Parathyroid adenoma (tissue), 2 donors: Measurements from ENCODE around the gene ITM2C.

Experiments used
- H2AFZ ChIP-seq: fragments of 300-600 bp; sonication (generic); one replicate; pipeline ENCODE4 v1.7.0; 2017; ENCODE audit warnings: antibody characterized with exemption, mild to moderate bottlenecking
- H3K27ac ChIP-seq: fragments of 300-600 bp; sonication (generic); one replicate; pipeline ENCODE4 v1.7.0; 2017
- H3K27me3 ChIP-seq: fragments of 300-600 bp; sonication (generic); one replicate; pipeline ENCODE4 v1.7.0; 2017; ENCODE audit warnings: low read length; ENCODE audit not compliant: control insufficient read depth, insufficient read depth
- H3K36me3 ChIP-seq: fragments of 300-600 bp; sonication (generic); one replicate; pipeline ENCODE4 v1.7.0; 2017; ENCODE audit warnings: low read length; ENCODE audit not compliant: control insufficient read depth, insufficient read depth
- H3K4me1 ChIP-seq: fragments of 300-600 bp; sonication (generic); one replicate; pipeline ENCODE4 v1.7.0; 2017; ENCODE audit warnings: control low read depth
- H3K4me2 ChIP-seq: fragments of 300-600 bp; sonication (generic); one replicate; pipeline ENCODE4 v1.7.0; 2017; ENCODE audit warnings: low read length
- H3K4me3 ChIP-seq: fragments of 300-600 bp; sonication (generic); one replicate; pipeline ENCODE4 v1.7.0; 2017; ENCODE audit warnings: low read depth, low read length
- H3K79me2 ChIP-seq: fragments of 300-600 bp; sonication (generic); one replicate; pipeline ENCODE4 v1.7.0; 2017; ENCODE audit warnings: control low read depth
- H3K9ac ChIP-seq: fragments of 300-600 bp; sonication (generic); one replicate; pipeline ENCODE4 v1.7.0; 2017; ENCODE audit warnings: mild to moderate bottlenecking
- H3K9me3 ChIP-seq: fragments of 300-600 bp; sonication (generic); one replicate; pipeline ENCODE4 v1.7.0; 2017; ENCODE audit warnings: low read length; ENCODE audit not compliant: control insufficient read depth
- TF ChIP-seq, protein P1 (sequence below): fragments of 300-600 bp; sonication (generic); IDR thresholded peaks from one replicate; pipeline ENCODE4 v1.7.0; 2017; ENCODE audit warnings: antibody characterized with exemption, mild to moderate bottlenecking
- donor health status: primary hyperparathyroidism.

The ITM2C gene

DNA sequence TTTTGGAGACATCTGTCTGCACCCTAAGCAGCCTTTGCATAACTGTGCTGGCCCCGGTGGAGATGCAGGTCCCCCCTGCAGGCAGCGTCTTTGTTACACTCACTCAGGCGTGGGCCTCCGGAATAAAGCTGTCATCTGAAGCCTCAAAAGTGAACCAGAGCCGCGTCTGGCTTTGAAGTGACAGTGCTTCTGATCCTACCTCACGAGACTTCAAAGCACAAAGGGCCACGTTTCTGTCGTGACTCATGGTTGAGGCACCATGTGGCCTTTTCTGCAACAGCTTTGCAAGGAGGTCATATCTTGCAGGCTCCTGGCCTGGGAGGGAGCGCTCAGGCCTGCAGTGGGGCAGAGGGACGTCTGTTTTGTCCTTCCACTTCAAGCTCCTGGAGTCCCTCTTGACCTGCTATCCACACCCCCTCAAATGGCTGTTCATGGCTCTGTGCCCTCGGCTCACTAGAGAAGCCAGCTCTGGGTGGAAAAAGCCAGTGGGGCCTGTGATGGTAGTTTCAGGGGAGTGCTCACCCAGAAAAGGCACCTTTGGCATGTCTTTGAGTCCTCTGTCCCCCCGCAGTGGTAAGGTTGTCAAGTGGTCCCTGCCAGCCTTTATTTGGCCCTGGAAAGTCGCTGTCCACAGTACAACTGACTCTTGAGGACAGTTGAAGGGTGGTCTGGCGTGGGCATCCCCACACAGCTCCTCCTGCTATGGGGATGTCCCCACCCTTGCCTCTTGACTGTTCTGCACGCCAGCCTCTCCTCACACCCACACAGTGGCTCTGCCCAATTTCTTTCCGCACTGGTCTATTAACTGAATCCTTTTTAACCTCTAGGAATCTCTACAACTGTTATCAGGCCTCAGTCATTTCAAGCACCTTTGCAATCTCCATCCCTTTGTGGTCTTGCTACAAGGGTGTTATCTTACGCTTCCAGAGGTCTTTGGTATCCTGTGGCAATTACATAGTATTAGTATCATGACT lies 41.0 kb downstream of the ITM2C start:
- H3K27me3 ChIP-seq: no peaks in the 10 kb centered on the region

DNA sequence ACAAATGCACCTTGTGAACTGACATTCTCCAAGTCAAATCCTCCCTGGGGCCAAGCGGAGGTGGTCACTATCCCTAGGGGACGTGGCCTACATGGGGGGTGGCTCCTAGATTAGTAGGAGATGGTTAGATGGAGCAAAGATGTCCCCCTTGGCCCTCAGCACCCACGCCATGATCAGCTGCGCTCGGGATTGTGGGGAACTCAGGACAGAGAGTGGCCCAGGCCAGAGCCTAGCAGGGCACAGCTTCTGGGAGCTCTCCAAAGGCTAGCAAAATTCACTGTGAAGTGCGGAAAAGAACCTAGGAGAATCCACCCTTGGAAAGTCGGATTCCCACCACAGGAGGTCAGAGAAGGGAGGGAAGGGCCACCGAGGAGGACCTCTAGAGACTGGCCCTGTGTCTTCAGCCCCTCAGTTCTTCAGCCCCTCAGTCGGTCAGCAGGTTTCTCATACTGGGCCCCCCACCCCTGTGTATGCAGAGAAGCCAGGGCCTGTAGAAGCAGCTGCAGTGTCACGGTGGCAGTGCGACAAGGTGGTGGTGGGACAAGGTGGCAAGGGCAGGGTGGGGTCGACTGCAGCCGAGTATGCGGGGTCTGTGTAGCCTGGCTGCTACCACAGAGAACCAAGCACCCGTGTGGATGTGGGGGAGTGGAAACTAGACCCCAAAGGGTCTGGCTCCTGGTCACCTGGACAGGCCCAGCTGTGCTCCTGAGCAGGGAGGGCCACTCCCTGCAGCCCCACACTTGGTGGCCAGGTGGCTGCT lies 41.9 kb downstream of the ITM2C start:
- Histone ChIP-seq H2AFZ (no peak overlapping the region), H3K4me3 (no peak overlapping the region), H3K27ac (no peak overlapping the region), H3K9ac (no peak overlapping the region), H3K79me2 (no peaks in the 10 kb centered on the region), H3K4me1 (no peaks in the 10 kb centered on the region), H3K9me3 (no peaks in the 10 kb centered on the region), H3K36me3 (no peaks in the 10 kb centered on the region), H3K4me2 (no peak overlapping the region), H3K27me3 (no peaks in the 10 kb centered on the region)
- TF ChIP-seq, protein P1, sequence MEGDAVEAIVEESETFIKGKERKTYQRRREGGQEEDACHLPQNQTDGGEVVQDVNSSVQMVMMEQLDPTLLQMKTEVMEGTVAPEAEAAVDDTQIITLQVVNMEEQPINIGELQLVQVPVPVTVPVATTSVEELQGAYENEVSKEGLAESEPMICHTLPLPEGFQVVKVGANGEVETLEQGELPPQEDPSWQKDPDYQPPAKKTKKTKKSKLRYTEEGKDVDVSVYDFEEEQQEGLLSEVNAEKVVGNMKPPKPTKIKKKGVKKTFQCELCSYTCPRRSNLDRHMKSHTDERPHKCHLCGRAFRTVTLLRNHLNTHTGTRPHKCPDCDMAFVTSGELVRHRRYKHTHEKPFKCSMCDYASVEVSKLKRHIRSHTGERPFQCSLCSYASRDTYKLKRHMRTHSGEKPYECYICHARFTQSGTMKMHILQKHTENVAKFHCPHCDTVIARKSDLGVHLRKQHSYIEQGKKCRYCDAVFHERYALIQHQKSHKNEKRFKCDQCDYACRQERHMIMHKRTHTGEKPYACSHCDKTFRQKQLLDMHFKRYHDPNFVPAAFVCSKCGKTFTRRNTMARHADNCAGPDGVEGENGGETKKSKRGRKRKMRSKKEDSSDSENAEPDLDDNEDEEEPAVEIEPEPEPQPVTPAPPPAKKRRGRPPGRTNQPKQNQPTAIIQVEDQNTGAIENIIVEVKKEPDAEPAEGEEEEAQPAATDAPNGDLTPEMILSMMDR: no peak

More for the DNA sequence above, 41.0 kb downstream of the ITM2C start:
- Histone ChIP-seq H3K36me3 (no peaks in the 10 kb centered on the region), H3K27ac (no peak overlapping the region), H3K9ac (no peak overlapping the region), H2AFZ (no peak overlapping the region), H3K9me3 (no peaks in the 10 kb centered on the region), H3K79me2 (no peaks in the 10 kb centered on the region), H3K4me3 (no peak overlapping the region), H3K4me2 (no peak overlapping the region), H3K4me1 (no peaks in the 10 kb centered on the region)
- TF ChIP-seq, protein P1: no peak

DNA sequence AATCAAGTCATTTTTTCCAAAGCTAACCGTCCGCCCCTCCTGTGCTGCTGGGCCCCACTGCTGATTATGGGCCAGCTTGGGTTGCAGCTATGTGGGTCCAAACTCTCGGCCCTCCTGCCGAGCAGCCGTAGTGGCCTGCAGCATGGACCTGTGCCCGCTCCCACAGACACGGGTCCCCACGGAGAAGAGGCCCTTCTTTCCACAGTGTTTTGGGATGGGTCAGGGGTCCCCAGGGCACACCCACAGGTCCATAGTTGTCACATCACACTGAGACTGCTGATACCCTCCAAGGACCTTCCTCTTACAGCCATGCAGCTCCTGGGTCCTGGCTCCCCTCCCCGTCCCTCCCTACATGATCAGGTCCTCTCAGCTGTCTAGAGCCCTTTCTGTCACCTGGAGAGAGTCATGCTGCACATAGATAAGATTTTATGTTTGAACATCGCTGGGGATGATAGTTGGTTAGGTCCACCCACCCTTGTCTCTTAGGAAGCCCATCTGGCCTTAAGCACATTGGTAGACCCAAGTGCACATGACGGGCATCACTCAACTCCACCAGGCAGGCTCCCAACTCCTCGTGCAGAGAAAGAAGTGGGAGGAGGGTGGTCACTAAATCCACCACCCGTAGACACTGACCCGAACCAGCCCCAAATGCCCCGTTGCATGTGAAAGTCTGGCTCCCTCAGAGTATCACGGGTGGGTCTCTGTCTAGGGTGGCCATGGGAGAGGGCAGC lies 42.8 kb downstream of the ITM2C start:
- no peaks in the 10 kb centered on the region for H3K79me2 ChIP-seq
- H3K4me1 ChIP-seq: no peaks in the 10 kb centered on the region
- no peaks in the 10 kb centered on the region for H3K27me3 ChIP-seq
- H3K9ac ChIP-seq: no peak overlapping the region
- H3K4me2 ChIP-seq: no peak overlapping the region
- no peaks in the 10 kb centered on the region for H3K36me3 ChIP-seq
- H3K4me3 ChIP-seq: no peak overlapping the region
- no peaks in the 10 kb centered on the region for H3K9me3 ChIP-seq
- H3K27ac ChIP-seq: no peak overlapping the region
- TF ChIP-seq, protein P1: no peak
- H2AFZ ChIP-seq: no peak overlapping the region

DNA sequence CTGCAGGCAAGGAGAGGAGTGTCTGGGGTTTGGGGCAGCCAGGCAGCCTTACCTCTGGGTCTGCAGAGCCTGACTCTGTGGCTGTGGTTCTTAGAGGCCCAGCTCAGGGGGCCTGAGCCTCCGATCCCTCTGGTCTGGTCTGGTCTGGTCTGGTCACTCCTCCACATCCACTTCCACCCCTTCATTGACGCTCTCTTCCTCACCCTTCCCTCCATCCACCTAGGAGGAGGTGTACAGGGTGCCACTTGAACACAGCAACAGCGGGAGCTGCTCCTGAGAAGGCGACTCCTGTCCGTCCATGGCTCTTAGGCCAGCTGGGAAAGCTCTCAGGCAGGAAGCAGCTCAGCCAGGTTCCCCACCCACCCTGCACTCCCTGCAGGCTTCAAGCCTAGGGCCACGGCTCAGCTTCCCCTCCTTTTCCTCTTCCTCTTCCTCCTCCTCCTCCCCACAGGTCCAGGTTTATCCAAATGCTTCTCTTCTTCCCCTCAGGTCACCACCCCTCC lies 43.4 kb downstream of the ITM2C start:
- Histone ChIP-seq H3K4me1 (no peaks in the 10 kb centered on the region), H3K27me3 (no peaks in the 10 kb centered on the region), H3K9ac (no peak overlapping the region), H3K9me3 (no peaks in the 10 kb centered on the region), H3K4me3 (no peak overlapping the region), H3K79me2 (no peaks in the 10 kb centered on the region), H3K36me3 (no peaks in the 10 kb centered on the region), H3K4me2 (no peak overlapping the region), H2AFZ (no peak overlapping the region), H3K27ac (no peak overlapping the region)
- TF ChIP-seq, protein P1: no peak
